ENCODE data around the gene DAPK3. TPM values are rescaled to one million over a fixed set of nuclear protein-coding genes. Genes with fewer than 3 reads are reported as not detected.
"Not testable (repeated sequence)": the region's sequence is repeated elsewhere in the genome, so short reads cannot be mapped to it uniquely, and the experiment has no call there.

Gene DAPK3
- polyA plus RNA-seq, 1 experiment, result 105 TPM

DNA sequence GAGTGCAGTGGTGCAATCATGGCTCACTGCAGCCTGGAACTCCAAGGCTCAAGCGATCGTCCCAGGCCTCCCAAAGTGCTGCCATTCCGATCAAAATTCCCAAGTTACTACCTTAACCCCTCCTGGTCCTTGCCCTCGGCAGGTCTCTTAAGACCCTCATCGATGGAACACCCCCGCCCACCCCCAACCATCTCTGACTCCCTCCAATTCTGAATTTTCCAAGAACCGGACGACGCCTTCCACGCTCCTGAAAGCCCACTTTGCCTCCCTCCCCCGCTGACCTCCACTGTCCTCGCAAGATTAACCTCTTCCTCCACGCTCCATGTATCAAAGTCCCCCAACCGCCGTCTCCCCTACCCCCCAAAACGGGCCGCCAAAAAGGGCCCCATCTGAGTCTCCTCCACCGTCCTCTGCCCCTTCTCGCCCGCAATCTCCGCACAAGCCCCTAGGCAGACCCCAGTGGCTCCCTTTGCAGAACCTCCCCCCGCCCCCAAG lies 539 bp downstream of the DAPK3 start:
- Histone ChIP-seq H3K27me3 (ENCODE audit: control insufficient read depth, insufficient read depth, low read length) (no peaks in the 10 kb centered on the region), H3K4me3 (ENCODE audit: low read depth, low read length) (peak overlapping the region; percentile 98), H3K27ac (ENCODE audit: low read depth, low read length) (peak overlapping the region; percentile 98), H3K9me3 (ENCODE audit: control insufficient read depth, insufficient read depth, low read length) (no peaks in the 10 kb centered on the region; the same call in 1 of the 2 replicates)
- CTCF ChIA-PET, result interaction anchor here (2.9 kb wide), 1 partner anchor 18 kb away, joined by 18 read pairs; no protein-coding TSS in a partner anchor
- POLR2A ChIA-PET, result interaction anchor here (1.1 to 5.6 kb wide), 5 partner anchors 12 to 208 kb away, joined by 3 to 221 read pairs (median 26); partner anchors contain the start of genes EEF2 and MRPL54
- TF ChIP-seq, protein P1, sequence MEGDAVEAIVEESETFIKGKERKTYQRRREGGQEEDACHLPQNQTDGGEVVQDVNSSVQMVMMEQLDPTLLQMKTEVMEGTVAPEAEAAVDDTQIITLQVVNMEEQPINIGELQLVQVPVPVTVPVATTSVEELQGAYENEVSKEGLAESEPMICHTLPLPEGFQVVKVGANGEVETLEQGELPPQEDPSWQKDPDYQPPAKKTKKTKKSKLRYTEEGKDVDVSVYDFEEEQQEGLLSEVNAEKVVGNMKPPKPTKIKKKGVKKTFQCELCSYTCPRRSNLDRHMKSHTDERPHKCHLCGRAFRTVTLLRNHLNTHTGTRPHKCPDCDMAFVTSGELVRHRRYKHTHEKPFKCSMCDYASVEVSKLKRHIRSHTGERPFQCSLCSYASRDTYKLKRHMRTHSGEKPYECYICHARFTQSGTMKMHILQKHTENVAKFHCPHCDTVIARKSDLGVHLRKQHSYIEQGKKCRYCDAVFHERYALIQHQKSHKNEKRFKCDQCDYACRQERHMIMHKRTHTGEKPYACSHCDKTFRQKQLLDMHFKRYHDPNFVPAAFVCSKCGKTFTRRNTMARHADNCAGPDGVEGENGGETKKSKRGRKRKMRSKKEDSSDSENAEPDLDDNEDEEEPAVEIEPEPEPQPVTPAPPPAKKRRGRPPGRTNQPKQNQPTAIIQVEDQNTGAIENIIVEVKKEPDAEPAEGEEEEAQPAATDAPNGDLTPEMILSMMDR (IDR thresholded peaks at IDR 0.05; ENCODE audit: low read depth, low read length), result no peak
- no peak for DNase-seq (ENCODE audit: low read depth, low spot score)

DNA sequence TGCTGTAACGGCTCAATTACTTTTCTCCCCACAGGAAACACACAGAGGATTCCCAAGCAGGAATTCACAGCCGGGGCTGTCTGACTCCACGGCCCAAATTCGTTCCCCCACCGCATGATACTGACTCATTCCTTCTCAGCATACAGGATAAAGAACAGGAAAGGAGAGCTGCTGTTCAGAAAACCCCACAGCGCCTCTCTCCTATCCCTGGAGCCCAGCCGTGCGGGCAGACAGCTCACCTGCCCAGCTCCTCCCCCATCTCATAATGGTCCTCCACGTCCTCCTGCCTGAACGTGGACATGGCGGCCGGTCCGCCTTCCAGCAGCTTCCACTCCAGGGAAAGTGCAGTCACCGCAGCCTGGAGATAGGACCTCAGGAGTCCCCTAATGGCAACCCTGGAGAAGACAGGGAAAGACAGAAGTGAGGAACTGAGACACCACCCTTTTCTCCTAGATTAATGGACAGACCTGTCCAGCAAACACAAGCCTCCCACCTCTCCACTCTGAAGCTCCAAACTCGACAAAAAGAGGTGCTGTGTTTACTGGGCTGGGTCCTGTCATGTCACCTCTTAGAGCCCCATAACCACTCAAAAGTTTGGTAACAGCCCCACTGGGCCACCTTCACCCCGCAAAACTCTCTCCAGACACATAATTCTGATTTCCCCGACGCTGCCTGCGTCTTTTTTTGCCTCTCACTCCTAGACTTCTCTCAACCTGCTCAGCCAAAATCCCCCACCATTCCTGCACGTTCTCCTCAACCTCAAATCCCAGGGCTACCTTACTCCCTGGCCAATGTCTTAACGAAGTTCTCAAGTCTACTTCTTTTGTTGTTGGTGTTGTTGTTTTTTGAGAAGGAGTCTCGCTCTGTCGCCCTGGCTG lies 1.2 kb downstream of the DAPK3 start:
- TF ChIP-seq, protein P1 (IDR thresholded peaks at IDR 0.05; ENCODE audit: low read depth, low read length), result peak; percentile 34; the same call in 1 of the 2 replicates
- peak; percentile 62 for DNase-seq (ENCODE audit: low read depth, low spot score)
- peak overlapping the region; percentile 98 for H3K4me3 ChIP-seq (ENCODE audit: low read depth, low read length)
- H3K9me3 ChIP-seq (ENCODE audit: control insufficient read depth, insufficient read depth, low read length), result no peaks in the 10 kb centered on the region; the same call in 1 of the 2 replicates
- CTCF ChIA-PET, result interaction anchor here (0.5 to 2.9 kb wide), 2 partner anchors 18 to 1717 kb away, joined by 3 to 18 read pairs; no protein-coding TSS in a partner anchor
- peak overlapping the region; percentile 98 for H3K27ac ChIP-seq (ENCODE audit: low read depth, low read length)
- POLR2A ChIA-PET, result interaction anchor here (0.6 to 5.6 kb wide), 10 partner anchors 8 to 207 kb away, joined by 3 to 221 read pairs (median 6); partner anchors contain the start of genes EEF2 and MRPL54
- no peaks in the 10 kb centered on the region for H3K27me3 ChIP-seq (ENCODE audit: control insufficient read depth, insufficient read depth, low read length)

DNA sequence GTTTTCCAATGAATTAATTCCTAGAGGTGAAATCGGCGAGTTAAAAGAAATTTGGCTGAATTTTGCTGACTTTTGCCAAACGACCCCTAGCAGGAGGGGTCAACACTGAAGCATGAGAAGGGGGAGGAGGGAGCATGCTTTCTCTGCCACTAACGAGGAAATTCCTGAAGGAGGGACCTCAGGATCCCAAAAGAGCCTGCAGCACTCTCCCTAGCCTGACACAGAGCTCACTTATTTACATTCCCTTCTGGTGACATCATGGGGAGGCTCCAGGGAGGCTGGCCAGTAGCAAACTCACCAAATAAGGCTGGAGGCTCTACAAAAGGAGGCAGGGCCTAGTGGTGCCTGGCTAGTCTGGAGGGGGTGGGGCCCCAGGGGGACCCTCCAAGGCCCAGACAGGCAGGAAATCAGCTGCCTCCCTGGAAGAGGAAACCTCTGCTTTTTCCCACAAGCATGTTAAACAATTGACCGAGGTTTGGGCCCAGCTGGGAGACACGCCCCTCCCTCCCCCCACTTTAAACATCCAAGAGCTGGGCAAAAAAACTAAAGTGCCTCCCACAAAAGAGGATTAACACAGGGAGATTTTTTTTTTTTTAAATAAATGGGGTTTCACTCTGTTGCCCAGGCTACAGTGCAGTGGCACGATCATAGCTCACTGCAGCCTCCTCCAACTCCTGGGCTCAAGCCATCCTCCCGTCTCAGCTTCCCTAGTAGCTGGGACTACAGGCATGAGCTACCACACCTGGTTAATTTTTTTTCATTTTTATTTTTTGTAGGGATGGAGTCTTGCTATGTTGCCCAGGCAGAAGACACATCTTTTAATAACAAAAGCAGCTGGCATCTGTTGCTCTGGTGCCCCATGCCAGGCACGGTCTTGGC lies 2.1 kb downstream of the DAPK3 start:
- DNase-seq (ENCODE audit: low read depth, low spot score), result peak; percentile 100
- POLR2A ChIA-PET, result interaction anchor here (0.6 to 5.6 kb wide), 12 partner anchors 8 to 1805 kb away, joined by 3 to 221 read pairs (median 5); partner anchors contain the start of genes EEF2 and MRPL54
- no peaks in the 10 kb centered on the region for H3K27me3 ChIP-seq (ENCODE audit: control insufficient read depth, insufficient read depth, low read length)

DNA sequence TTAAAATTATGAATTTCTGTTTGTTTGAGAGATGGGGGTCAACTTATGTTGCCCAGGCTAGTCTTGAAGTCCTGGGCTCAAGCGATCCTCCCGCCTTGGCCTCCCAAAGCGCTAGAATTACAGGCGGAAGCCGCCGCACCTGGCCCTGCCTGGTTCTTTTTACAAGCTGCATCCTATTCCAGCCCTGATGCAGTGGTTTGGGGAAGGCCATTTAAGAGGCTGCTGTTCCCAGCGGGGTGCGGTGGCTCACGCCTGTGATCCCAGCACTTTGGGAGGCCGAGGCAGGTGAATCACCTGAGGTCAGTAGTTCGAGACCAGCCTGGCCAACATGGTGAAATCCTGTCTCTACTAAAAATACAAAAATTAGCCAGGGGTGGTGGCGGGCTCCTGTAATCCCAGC lies 2.9 kb downstream of the DAPK3 start:
- Histone ChIP-seq H3K4me3 (ENCODE audit: low read depth, low read length) (peak overlapping the region; percentile 43), H3K27ac (ENCODE audit: low read depth, low read length) (peak overlapping the region; percentile 98)
- ChIA-PET CTCF (interaction anchor here (2.9 kb wide), 1 partner anchor 20 kb away, joined by 18 read pairs; no protein-coding TSS in a partner anchor), POLR2A (interaction anchor here (1.8 to 5.6 kb wide), 4 partner anchors 9 to 205 kb away, joined by 4 to 221 read pairs (median 40); partner anchors contain the start of genes EEF2 and MRPL54)
- DNase-seq (ENCODE audit: low read depth, low spot score); H3K27me3 ChIP-seq (ENCODE audit: control insufficient read depth, insufficient read depth, low read length); H3K9me3 ChIP-seq (ENCODE audit: control insufficient read depth, insufficient read depth, low read length): not testable (repeated sequence)

More for the DNA sequence above, 2.1 kb downstream of the DAPK3 start:
- TF ChIP-seq, protein P1 (IDR thresholded peaks at IDR 0.05; ENCODE audit: low read depth, low read length), result no peak
- CTCF ChIA-PET, result interaction anchor here (0.5 to 2.9 kb wide), 2 partner anchors 19 to 1718 kb away, joined by 3 to 18 read pairs; no protein-coding TSS in a partner anchor
- H3K27ac ChIP-seq (ENCODE audit: low read depth, low read length), result peak overlapping the region; percentile 98
- peak overlapping the region; percentile 98 for H3K4me3 ChIP-seq (ENCODE audit: low read depth, low read length)
- no peaks in the 10 kb centered on the region; the same call in 1 of the 2 replicates for H3K9me3 ChIP-seq (ENCODE audit: control insufficient read depth, insufficient read depth, low read length)

All from AG04450 (cell line).